ENCODE data around the gene LRP1B.
"Not testable (repeated sequence)": the region's sequence is repeated elsewhere in the genome, so short reads cannot be mapped to it uniquely, and the experiment has no call there.

Gene LRP1B

GRCh38 chr2:141317986-141318385, 812.8 kb downstream of the LRP1B start:
- no peak for DNase-seq (ENCODE audit: low read depth, low spot score)

GRCh38 chr2:141316606-141317005, 814.2 kb downstream of the LRP1B start:
- no peak for DNase-seq (ENCODE audit: low read depth, low spot score)

DNA sequence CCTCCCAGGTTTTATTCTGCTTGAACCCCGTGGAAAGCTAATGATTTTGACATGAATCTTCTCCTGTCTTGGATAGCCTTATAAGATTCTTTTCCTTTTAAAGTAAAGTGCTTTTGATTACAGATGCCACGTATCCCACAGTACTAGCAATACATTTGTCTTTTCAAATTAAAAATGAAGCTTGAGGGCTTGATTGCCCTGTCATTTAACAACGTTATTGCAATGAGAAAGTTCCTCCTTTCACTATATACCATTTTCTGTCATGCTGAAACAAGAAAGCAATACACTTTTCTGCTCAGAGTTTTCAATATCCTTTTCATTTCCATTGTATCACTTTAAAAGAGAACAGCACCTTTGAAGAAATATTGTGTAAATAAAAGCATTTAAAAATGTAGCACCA, 814.7 kb downstream of the LRP1B start:
- DNase-seq (ENCODE audit: low read depth, low spot score): no peak

DNA sequence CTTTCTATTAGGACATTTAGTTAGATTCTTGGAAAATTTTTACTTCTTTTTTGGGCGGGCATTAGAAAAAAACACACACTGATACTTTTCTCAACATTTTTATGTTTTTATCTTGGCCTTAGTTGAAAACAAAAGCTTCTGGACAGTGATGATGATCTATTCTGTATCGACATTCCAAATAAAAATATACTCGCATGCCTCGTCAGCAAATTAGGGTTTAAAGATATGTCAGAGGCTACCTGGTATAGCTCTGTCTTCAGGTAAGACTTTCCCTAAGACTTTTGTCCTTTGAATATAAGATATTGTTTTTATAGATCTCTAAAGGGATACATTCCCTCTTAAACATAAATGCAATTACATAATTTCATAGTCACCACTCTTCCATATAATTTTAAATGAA, 816.8 kb downstream of the LRP1B start:
- DNase-seq (ENCODE audit: low read depth, low spot score): no peak

- DNase-seq (ENCODE audit: low read depth, low spot score): no peak
Observed at GRCh38 chr2:141311430-141311829, 819.4 kb downstream of the LRP1B start.

- DNase-seq (ENCODE audit: low read depth, low spot score): no peak
Observed at GRCh38 chr2:141306368-141306767, 824.4 kb downstream of the LRP1B start.

DNA sequence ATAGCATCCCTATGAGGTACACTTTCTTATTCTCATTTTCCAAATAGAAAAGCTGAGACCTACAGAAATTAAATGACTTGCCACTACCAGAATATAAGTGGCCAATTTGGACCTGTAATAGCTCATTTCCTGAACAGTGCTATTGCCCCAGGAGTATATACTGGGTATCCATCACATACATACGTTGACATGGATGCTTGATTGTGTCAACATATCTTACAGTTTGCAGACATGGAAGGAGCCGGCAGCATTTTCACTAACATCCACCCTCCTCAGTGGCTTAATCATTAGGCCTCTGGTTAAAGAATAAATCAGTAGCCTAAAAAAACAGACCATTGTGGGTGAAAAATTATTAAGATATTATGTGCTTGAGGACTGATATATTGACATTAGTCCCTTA, 829.3 kb downstream of the LRP1B start:
- no peak for DNase-seq (ENCODE audit: low read depth, low spot score)

- no peak for DNase-seq (ENCODE audit: low read depth, low spot score)
Observed at GRCh38 chr2:141280037-141280436, 850.8 kb downstream of the LRP1B start.

GRCh38 chr2:141271346-141271745, 859.5 kb downstream of the LRP1B start:
- DNase-seq (ENCODE audit: low read depth, low spot score): no peak

DNA sequence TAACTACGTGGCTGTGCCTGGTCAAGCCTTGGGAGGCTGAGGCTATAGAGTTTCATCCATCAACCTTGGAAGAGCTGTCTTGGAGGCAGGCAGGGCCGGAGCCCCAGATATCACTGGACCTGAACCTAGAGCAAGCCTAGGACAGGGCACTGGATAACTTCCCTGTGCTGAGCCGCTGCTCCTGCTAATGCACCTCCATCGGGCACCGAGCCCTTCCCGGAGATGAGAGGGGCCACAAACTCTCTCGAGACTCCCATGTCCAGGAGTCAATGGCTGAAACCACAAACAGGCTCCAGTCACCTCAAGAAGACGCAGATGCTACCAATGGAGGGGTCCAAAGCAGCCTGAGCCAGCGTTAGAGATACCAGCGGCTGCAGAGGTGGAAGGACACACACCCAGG, 866.0 kb downstream of the LRP1B start:
- DNase-seq (ENCODE audit: low read depth, low spot score): no peak

DNA sequence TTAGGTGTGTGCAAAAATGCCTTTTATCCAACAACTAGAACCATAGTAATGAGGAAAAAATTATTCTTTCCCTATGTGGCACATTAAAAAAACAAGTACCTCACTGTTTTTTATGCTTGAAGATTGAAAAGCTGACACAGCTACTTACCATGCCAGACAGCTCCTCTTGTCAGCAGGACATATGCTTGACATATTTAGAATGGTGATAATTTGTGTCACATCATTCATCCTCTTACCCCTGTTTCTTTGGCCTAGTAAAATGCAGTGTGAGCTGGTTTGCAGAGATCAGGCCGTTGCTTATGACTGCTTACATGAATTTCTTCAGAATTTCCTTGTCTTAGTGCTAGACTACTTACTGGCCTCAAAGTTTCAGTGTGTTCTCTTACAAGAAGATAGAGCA, 869.9 kb downstream of the LRP1B start:
- no peak for DNase-seq (ENCODE audit: low read depth, low spot score)

DNA sequence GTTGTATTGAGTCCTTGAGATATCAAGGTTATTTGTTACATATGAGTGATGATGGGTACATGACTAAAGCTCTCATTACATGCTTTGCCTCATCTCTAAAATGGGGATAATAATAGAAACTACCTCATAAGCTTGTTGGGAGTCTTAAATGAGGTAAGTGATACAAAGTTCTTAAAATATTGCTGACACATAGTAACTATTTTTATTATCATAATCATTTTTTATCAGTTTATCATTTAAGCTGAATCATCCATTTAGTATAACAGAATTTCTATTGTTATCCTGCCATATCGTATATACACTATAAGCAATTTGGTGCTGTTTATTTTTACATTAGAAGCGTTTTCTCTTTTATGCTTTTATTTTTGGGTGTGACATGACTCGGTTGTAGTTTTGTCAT, 871.1 kb downstream of the LRP1B start:
- DNase-seq (ENCODE audit: low read depth, low spot score): no peak

GRCh38 chr2:141242008-141242407, 888.8 kb downstream of the LRP1B start:
- DNase-seq (ENCODE audit: low read depth, low spot score): no peak

- DNase-seq (ENCODE audit: low read depth, low spot score): no peak
Observed at GRCh38 chr2:141226560-141226959, 904.3 kb downstream of the LRP1B start.

- DNase-seq (ENCODE audit: low read depth, low spot score): no peak
Observed at GRCh38 chr2:141207036-141207385, 923.8 kb downstream of the LRP1B start.

GRCh38 chr2:141201016-141201565, 929.7 kb downstream of the LRP1B start:
- DNase-seq (ENCODE audit: low read depth, low spot score): no peak

- no peak for DNase-seq (ENCODE audit: low read depth, low spot score)
Observed at GRCh38 chr2:141200191-141200590, 930.6 kb downstream of the LRP1B start.

DNA sequence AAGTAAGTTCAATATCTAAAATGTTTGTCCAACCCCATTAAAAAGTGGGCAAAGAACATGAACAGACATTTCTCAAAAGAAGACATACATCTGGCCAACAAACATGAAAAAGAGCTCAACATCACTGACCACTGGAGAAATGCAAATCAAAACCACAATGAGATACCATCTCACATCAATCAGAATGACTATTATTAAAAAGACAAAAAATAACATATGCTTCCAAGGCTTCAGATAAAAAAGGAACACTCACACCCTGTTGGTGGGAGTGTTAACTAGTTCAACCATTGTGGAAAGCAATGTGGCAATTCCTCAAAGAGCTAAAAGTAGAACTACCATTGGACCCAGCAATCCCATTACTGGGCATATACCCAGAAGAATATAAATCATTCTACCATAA, 931.1 kb downstream of the LRP1B start:
- no peak for DNase-seq (ENCODE audit: low read depth, low spot score)

- DNase-seq (ENCODE audit: low read depth, low spot score): no peak
Observed at GRCh38 chr2:141195087-141195486, 935.7 kb downstream of the LRP1B start.

DNA sequence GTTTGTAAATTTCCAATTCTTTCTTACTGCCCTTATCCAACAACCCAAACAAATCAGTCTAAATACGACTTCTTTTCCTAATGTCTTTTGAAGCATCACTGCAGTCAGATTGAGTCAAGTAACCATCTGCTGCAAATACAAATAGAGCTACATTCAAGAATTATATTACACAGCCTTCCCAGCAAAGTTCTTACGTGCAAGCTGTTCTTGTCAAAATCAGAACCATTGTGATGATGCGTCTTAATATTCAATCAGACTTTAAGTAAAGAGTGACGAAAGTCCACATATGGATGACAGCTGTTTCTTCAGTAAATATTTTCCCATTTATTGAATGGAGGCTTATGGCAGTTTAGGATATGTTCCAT, 943.8 kb downstream of the LRP1B start:
- DNase-seq (ENCODE audit: low read depth, low spot score): no peak

DNA sequence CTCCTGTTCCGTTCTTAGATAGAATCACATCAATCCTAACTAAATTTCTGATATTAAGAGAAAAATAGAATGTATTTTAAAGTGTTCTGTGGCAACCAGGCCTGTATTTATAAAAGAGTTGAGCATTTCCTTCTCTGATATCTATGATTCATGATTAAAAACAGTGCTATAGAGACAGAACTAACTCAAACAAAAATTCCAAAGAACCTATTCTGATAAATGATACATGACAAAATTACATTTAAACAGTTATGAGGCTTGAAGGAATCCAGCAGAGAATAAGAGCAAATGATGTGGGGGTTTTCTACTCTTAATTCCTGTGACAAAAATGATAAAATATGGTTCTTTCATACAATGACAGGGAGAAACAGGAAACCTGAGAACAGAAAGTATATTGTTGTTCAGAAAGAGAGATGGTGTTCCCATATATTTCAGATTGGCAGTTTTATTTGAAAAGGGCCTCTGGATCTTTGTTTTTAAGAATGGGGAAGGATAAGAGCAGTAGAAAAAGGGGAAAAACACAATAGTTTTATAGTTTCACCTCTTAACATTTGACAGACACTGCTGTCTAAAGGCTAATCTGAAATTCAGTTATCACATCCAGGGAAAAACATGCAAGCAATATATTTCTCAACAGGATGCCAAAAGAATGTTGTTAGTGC, 944.3 kb downstream of the LRP1B start:
- DNase-seq (ENCODE audit: low read depth, low spot score): no peak

- no peak for DNase-seq (ENCODE audit: low read depth, low spot score)
Observed at GRCh38 chr2:141182246-141182645, 948.6 kb downstream of the LRP1B start.

- not testable (repeated sequence) for DNase-seq (ENCODE audit: low read depth, low spot score)
Observed at GRCh38 chr2:141169117-141169516, 961.7 kb downstream of the LRP1B start.

DNA sequence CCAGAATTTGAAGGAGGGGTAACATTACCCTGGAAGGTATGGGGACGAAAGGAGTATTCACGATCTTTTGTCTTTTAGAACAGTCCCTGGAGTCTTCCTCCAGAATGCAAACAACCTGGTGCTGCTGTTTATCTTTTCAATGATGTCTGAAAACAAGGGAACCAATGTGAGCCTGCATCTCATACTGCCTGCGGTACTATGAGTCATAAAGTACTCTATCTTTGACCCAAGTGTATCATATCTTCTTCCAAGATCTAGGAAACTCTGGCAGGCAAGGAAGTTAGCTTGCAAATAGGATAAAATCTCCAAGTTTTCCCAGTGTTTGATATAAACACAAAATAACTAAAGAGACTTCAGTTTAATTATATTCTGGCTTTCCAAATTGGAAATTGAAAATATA, 968.5 kb downstream of the LRP1B start:
- DNase-seq (ENCODE audit: low read depth, low spot score): no peak
